Measurements from ENCODE around the gene RNF8.
"Not testable (repeated sequence)": the region's sequence is repeated elsewhere in the genome, so short reads cannot be mapped to it uniquely, and the experiment has no call there.

The RNF8 gene

GRCh38 chr6:37399795-37400490 is 46.2 kb downstream of the RNF8 start:
- no peaks in the 10 kb centered on the region for H3K27me3 ChIP-seq (ENCODE audit: insufficient read depth, low read depth, severe bottlenecking)
- no peak for DNase-seq
- TF ChIP-seq, protein P1, sequence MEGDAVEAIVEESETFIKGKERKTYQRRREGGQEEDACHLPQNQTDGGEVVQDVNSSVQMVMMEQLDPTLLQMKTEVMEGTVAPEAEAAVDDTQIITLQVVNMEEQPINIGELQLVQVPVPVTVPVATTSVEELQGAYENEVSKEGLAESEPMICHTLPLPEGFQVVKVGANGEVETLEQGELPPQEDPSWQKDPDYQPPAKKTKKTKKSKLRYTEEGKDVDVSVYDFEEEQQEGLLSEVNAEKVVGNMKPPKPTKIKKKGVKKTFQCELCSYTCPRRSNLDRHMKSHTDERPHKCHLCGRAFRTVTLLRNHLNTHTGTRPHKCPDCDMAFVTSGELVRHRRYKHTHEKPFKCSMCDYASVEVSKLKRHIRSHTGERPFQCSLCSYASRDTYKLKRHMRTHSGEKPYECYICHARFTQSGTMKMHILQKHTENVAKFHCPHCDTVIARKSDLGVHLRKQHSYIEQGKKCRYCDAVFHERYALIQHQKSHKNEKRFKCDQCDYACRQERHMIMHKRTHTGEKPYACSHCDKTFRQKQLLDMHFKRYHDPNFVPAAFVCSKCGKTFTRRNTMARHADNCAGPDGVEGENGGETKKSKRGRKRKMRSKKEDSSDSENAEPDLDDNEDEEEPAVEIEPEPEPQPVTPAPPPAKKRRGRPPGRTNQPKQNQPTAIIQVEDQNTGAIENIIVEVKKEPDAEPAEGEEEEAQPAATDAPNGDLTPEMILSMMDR (IDR thresholded peaks at IDR 0.05; ENCODE audit: low read depth, low read length): no peak
- H3K36me3 ChIP-seq: peaks cover 7% of the 10 kb centered on the region
- no peak overlapping the region for H3K4me3 ChIP-seq (ENCODE audit: low read depth, low read length)
- H3K27ac ChIP-seq: no peak overlapping the region
- H3K9me3 ChIP-seq (ENCODE audit: severe bottlenecking): no peaks in the 10 kb centered on the region

- DNase-seq; H3K27me3 ChIP-seq (ENCODE audit: insufficient read depth, low read depth, severe bottlenecking); H3K27ac ChIP-seq; H3K9me3 ChIP-seq (ENCODE audit: severe bottlenecking); H3K4me3 ChIP-seq (ENCODE audit: low read depth, low read length); H3K36me3 ChIP-seq: not testable (repeated sequence)
Observed at GRCh38 chr6:37401658-37402057, 47.9 kb downstream of the RNF8 start.

DNA sequence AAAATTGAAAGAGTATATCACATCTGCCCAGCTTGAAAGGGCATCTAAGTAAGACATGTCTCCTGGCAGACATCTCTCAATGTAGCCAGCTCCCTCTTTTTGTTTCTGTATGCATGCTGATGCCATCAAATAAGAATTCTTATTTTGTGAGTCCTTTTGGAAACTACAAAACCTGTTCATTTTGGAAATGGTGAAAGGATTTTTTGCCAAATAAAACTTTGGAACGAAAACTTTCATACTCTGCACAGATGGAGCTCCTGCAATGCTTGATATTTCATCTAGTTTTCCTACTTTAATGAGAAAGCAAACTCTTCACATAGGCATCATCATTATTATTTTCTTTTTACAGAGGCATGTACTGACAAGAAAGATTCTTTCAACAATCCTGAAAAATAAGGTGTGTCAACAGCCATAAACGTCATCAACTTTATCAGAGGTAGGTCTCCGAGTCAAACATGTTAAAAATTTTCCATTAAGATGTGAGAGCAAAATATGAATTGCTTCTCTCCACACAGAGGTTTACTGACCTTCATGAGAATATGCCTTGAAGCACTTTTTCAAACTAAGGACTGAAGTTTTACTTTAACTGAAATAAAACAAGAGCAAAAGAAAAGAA is 53.1 kb downstream of the RNF8 start:
- no peaks in the 10 kb centered on the region for H3K9me3 ChIP-seq (ENCODE audit: severe bottlenecking)
- no peaks in the 10 kb centered on the region for H3K27me3 ChIP-seq (ENCODE audit: insufficient read depth, low read depth, severe bottlenecking)
- TF ChIP-seq, protein P1 (IDR thresholded peaks at IDR 0.05; ENCODE audit: low read depth, low read length): no peak
- H3K36me3 ChIP-seq: no peaks in the 10 kb centered on the region
- no peak for DNase-seq
- H3K27ac ChIP-seq: no peak overlapping the region
- H3K4me3 ChIP-seq (ENCODE audit: low read depth, low read length): no peak overlapping the region

DNA sequence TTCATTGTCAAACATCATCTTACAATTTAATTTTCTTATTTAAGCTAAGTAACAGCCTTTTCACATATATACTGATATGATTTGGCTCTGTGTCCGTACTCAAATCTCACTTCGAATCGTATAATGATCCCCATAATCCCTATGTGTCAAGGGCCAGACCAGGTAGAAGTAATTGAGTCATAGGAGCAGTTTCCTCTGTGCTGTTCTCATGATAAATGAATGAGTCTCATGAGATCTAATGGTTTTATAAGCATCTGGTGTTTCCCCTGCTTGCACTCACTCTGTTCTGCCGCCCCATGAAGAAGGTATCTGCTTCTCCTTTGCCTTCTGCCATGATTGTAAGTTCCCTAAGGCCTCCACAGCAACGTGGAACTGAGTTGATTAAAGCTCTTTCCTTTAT is 54.2 kb downstream of the RNF8 start:
- TF ChIP-seq, protein P1 (IDR thresholded peaks at IDR 0.05; ENCODE audit: low read depth, low read length): no peak
- no peak overlapping the region for H3K27ac ChIP-seq
- no peak overlapping the region for H3K4me3 ChIP-seq (ENCODE audit: low read depth, low read length)
- no peaks in the 10 kb centered on the region for H3K9me3 ChIP-seq (ENCODE audit: severe bottlenecking)
- H3K27me3 ChIP-seq (ENCODE audit: insufficient read depth, low read depth, severe bottlenecking): no peaks in the 10 kb centered on the region
- no peaks in the 10 kb centered on the region for H3K36me3 ChIP-seq
- DNase-seq: no peak

DNA sequence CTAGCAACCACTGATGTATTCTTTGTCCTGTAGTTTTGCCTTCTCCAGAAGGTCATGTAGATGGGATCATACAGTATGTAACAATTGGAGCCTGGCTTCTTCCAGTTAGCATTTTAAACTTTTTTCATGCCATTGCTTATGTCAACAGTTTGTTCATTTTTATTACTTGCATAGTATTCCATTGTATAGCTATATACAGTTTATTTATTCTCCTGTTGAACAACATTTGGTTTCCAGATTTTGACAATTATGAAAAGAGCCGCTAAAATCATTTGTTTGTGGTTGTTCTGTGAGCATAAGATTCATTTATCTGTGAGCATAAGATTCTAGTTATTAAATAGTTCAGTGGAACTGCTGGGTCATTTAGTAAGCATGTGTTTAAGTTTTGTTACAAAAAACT is 55.7 kb downstream of the RNF8 start:
- Histone ChIP-seq H3K27ac (no peak overlapping the region), H3K36me3 (no peaks in the 10 kb centered on the region), H3K9me3 (ENCODE audit: severe bottlenecking) (no peaks in the 10 kb centered on the region), H3K27me3 (ENCODE audit: insufficient read depth, low read depth, severe bottlenecking) (no peaks in the 10 kb centered on the region), H3K4me3 (ENCODE audit: low read depth, low read length) (no peak overlapping the region)
- DNase-seq: no peak
- TF ChIP-seq, protein P1 (IDR thresholded peaks at IDR 0.05; ENCODE audit: low read depth, low read length): no peak

GRCh38 chr6:37417393-37417792 is 63.6 kb downstream of the RNF8 start:
- H3K36me3 ChIP-seq: no peaks in the 10 kb centered on the region
- H3K27ac ChIP-seq: no peak overlapping the region
- H3K27me3 ChIP-seq (ENCODE audit: insufficient read depth, low read depth, severe bottlenecking): no peaks in the 10 kb centered on the region
- DNase-seq: no peak
- H3K4me3 ChIP-seq (ENCODE audit: low read depth, low read length): no peak overlapping the region
- no peaks in the 10 kb centered on the region for H3K9me3 ChIP-seq (ENCODE audit: severe bottlenecking)
- TF ChIP-seq, protein P1 (IDR thresholded peaks at IDR 0.05; ENCODE audit: low read depth, low read length): no peak

All from WERI-Rb-1 (cell line).